ENCODE results near the gene MKLN1.

DNA sequence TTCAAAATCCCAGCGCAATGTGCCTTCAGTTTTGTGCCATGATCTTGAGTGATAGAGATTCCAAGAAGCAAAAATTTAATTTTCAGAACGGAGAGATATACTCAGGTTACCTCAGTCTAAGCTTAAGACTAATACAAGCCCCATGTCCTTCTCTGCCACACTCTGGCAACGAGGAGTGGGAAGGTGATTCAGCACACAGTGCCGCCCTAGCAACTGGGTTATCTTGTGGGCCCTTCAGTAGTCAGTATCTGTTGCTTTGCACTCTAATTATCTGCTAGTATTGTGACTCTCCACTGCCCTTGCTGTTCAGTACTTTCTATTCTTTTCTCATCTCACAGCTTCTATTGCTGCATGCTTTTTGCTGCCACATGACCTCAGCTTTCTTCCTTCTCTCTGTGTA lies 39.2 kb upstream of the MKLN1 start:
- TF ChIP-seq, protein P1, sequence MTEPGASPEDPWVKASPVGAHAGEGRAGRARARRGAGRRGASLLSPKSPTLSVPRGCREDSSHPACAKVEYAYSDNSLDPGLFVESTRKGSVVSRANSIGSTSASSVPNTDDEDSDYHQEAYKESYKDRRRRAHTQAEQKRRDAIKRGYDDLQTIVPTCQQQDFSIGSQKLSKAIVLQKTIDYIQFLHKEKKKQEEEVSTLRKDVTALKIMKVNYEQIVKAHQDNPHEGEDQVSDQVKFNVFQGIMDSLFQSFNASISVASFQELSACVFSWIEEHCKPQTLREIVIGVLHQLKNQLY (CRISPR knock-in tag; IDR thresholded peaks at IDR 0.05): no peak
- TF ChIP-seq FOXA1 (IDR thresholded peaks at IDR 0.05) (no peak), FOXA1 (CRISPR knock-in tag; IDR thresholded peaks at IDR 0.05) (no peak), ZNF780A (CRISPR knock-in tag; IDR thresholded peaks at IDR 0.05) (no peak), ZFP1 (CRISPR knock-in tag; IDR thresholded peaks at IDR 0.05) (no peak), CHD2 (IDR thresholded peaks at IDR 0.05; ENCODE audit: low read depth, low read length) (no peak)
- TF ChIP-seq, protein P2, sequence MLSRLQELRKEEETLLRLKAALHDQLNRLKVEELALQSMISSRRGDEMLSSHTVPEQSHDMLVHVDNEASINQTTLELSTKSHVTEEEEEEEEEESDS (CRISPR knock-in tag; IDR thresholded peaks at IDR 0.05; ENCODE audit: borderline replicate concordance): no peak
- TF ChIP-seq, protein P3, sequence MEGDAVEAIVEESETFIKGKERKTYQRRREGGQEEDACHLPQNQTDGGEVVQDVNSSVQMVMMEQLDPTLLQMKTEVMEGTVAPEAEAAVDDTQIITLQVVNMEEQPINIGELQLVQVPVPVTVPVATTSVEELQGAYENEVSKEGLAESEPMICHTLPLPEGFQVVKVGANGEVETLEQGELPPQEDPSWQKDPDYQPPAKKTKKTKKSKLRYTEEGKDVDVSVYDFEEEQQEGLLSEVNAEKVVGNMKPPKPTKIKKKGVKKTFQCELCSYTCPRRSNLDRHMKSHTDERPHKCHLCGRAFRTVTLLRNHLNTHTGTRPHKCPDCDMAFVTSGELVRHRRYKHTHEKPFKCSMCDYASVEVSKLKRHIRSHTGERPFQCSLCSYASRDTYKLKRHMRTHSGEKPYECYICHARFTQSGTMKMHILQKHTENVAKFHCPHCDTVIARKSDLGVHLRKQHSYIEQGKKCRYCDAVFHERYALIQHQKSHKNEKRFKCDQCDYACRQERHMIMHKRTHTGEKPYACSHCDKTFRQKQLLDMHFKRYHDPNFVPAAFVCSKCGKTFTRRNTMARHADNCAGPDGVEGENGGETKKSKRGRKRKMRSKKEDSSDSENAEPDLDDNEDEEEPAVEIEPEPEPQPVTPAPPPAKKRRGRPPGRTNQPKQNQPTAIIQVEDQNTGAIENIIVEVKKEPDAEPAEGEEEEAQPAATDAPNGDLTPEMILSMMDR (CRISPR knock-in tag; IDR thresholded peaks at IDR 0.05): no peak

Measured in HepG2 (cell line).